GM19025 (cell line): ENCODE measurements around the gene CUX1.
"Not testable (repeated sequence)": the region's sequence is repeated elsewhere in the genome, so short reads cannot be mapped to it uniquely, and the experiment has no call there.

Experiments used
- ATAC-seq: cut with Tn5 transposase; IDR thresholded peaks from one replicate; pipeline ENCODE4 v1.9.1; 2021; ENCODE audit warnings: mild to moderate bottlenecking, low read depth, moderate library complexity; ENCODE audit not compliant: unreplicated experiment

The CUX1 gene

DNA sequence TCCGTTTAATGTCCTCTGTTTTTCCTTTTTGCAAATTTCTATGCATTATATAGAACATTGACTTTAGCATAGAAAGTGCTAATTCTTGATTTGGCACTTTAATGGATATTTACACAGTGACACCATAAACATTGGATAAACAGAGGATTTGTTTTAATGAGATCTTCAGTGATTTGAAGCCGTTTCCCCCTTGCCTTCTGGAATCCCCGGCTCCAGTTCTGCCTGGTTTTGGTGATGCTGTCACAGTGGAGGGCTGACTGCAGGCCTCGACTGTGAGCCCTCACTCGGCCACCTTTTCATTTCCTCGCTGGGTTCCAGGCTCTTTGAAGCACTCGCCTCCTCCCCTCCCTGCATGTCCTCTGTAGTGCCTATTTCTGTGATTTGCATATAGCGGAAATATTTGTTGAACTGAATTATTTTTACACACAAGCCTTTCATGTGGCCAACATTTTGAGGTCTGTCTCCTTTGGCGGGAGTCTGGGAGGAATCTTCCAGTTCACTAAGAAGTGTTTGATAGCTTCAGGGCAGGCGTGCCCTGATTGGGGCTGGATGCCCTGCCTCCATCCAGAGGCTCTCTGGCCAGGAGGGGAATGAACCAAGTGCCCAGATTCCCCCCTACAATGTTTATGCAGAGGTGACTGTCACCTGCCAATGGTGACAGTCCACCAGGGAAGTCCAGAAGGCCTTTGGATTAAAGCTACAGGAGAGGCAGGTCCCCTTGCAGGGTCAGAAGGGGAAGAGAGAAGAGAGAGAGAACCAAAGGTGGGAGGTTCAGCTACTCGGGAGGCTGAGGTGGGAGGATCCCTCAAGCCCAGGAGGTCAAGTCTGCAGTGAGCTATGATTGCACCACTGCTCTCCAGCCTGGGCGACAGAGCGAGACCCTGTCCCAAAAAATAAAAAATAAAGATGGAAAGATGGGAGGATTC is 67.5 kb downstream of the CUX1 start:
- no peak for ATAC-seq

DNA sequence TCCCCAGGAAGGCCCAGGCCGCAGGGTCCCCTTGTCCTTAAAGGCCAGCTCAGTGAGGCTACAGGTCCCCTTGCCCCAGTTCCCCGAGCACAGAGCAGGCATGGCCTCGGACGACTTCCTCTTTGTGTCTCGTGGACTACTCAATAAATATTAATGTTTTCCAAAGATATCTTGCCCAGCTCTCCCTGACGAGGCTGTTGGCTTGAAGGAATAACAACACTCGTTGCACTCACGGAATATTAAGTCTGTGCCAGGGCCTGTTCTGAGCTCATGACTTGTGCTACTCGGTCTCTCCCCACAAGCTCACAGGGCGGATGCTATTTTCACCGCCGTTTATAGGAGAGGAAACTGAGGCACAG is 68.2 kb downstream of the CUX1 start:
- ATAC-seq = no peak

GRCh38 chr7:101887352-101887751 is 69.9 kb downstream of the CUX1 start:
- ATAC-seq = not testable (repeated sequence)

- ATAC-seq = not testable (repeated sequence)
These were observed 71.1 kb downstream of the CUX1 start for GRCh38 chr7:101888564-101888963.

GRCh38 chr7:101890749-101891523 is 73.5 kb downstream of the CUX1 start:
- ATAC-seq = no peak

GRCh38 chr7:101891936-101892640 is 74.7 kb downstream of the CUX1 start:
- no peak for ATAC-seq

- ATAC-seq = no peak
These were observed 76.1 kb downstream of the CUX1 start for GRCh38 chr7:101893341-101894082.

GRCh38 chr7:101896316-101896715 is 78.9 kb downstream of the CUX1 start:
- ATAC-seq = no peak

- ATAC-seq = no peak
These were observed 79.5 kb downstream of the CUX1 start for GRCh38 chr7:101896941-101897340.

DNA sequence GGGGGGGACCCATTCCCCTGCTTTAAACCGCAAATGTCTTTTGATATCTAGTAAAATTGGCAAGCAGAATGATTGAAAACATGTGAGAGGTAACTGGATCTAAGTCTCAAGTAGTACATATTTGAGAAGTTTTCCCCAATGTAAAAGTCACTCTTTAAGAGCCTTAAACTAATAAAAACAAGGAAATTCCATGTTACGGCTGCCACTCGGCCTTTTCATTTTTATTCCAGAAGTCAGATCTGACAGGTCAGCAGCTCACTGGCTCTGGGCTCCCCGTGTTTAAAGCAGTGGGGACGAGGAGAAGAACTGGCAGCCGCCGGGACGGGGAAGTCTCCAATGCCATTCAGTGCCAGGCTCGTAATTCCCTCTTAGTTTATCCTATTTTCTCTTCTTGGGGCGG is 80.7 kb downstream of the CUX1 start:
- no peak for ATAC-seq

- ATAC-seq = no peak
These were observed 82.2 kb downstream of the CUX1 start for GRCh38 chr7:101899616-101900015.

GRCh38 chr7:101900103-101900502 is 82.7 kb downstream of the CUX1 start:
- ATAC-seq = no peak

- no peak for ATAC-seq
These were observed 84.5 kb downstream of the CUX1 start for GRCh38 chr7:101901661-101902491.

GRCh38 chr7:101902680-101903514 is 85.5 kb downstream of the CUX1 start:
- ATAC-seq = no peak

- ATAC-seq = no peak
These were observed 86.1 kb downstream of the CUX1 start for GRCh38 chr7:101903515-101903868.

GRCh38 chr7:101904019-101904418 is 86.6 kb downstream of the CUX1 start:
- no peak for ATAC-seq

DNA sequence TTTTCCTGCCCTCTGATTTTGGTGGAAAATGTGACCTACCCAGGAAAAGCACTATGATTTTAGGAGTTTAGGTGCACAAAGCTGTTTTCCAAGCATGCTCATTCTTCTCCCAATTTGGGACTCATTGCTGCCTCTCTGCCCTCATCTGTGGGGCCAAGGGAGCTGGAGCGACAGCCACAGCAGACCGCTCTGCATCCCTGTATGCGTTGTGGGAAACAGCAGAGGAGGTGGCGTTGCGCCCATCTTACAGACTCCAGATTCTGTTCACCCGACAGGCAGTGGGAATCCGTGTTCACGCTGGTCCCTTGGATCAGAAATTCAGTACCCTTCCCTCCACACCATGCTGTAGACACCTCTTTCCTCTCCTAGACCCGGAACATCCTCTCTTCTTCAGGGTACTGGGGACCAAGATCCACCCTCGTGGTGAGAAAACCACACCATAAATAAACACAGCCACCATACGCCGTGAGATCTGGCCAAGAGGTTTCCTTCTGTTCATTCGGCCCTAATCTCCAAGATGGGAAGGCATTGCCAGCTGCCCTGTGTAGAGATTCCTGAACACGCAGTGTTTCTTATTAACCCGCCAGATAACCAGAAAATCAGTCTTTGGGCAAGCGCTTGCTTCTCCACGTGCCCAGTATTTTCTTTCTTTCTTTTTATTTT is 87.9 kb downstream of the CUX1 start:
- ATAC-seq = no peak
